Suprapubic skin (tissue), 4 donors: ENCODE results near the gene CITED2. TPM values are rescaled to one million over a fixed set of nuclear protein-coding genes. Genes with fewer than 3 reads are reported as not detected.
"Not testable (repeated sequence)": the region's sequence is repeated elsewhere in the genome, so short reads cannot be mapped to it uniquely, and the experiment has no call there.

ENCODE experiments used
- DNase-seq, 2 donors: peaks; one replicate each; pipeline ENCODE4 v3.0.0-alpha.2; 2019; ENCODE audit warnings: low spot score in 2 of 2
- H3K27ac ChIP-seq: fragments of 200-600 bp; sonication (generic); one replicate; pipeline ENCODE4 v1.5.1; 2019
- H3K27me3 ChIP-seq: fragments of 200-600 bp; sonication (generic); one replicate; pipeline ENCODE4 v1.5.1; 2019
- H3K36me3 ChIP-seq: fragments of 200-600 bp; sonication (generic); one replicate; pipeline ENCODE4 v1.5.1; 2019
- H3K4me1 ChIP-seq: fragments of 200-600 bp; sonication (generic); one replicate; pipeline ENCODE4 v1.5.1; 2019
- H3K4me3 ChIP-seq: fragments of 200-600 bp; sonication (generic); one replicate; pipeline ENCODE4 v1.5.1; 2019; ENCODE audit warnings: mild to moderate bottlenecking
- H3K9me3 ChIP-seq: fragments of 200-600 bp; sonication (generic); one replicate; pipeline ENCODE4 v1.5.1; 2019
- EP300 ChIP-seq: sonication (generic); formaldehyde crosslinking; IDR thresholded peaks from one replicate; pipeline ENCODE4 v1.6.1; 2017; ENCODE audit warnings: antibody characterized with exemption
- POLR2A ChIP-seq, 2 donors: fragments of 450-650 bp; IDR thresholded peaks; one replicate each; pipeline ENCODE4 v1.6.1; 2017; ENCODE audit warnings: antibody characterized with exemption in 2 of 2, mild to moderate bottlenecking in 2 of 2, moderate library complexity in 2 of 2
- POLR2AphosphoS5 ChIP-seq, 3 donors: sonication (generic); formaldehyde crosslinking; IDR thresholded peaks; one replicate each; pipeline ENCODE4 v1.6.1; 2017; ENCODE audit warnings: antibody characterized with exemption in 3 of 3
- WGBS: methylation state at CpG from one replicate; pipeline ENCODE4 v1.1.5; 2018; 5-methylcytosine and 5-hydroxymethylcytosine counted together
- total RNA-seq, 4 donors: library from RNA; depleted of rRNA; stranded (reverse); fragments of >200 nt; gene quantifications; one replicate each; pipeline ENCODE4 v1.1.0, GENCODE V29; 2016
- TF ChIP-seq, protein P1 (sequence below), 2 donors: fragments of 200-600 bp in 1 of 2; fragments of 450-650 bp in 1 of 2; sonication (generic) in 1 of 2; IDR thresholded peaks; one replicate each; pipeline ENCODE4 v1.5.1; 2016 to 2019; ENCODE audit warnings: antibody characterized with exemption in 2 of 2, mild to moderate bottlenecking in 1 of 2, moderate library complexity in 1 of 2

Gene CITED2
- total RNA-seq, 4 donors from 2014 or later = 167 to 239 (median 206) TPM

DNA sequence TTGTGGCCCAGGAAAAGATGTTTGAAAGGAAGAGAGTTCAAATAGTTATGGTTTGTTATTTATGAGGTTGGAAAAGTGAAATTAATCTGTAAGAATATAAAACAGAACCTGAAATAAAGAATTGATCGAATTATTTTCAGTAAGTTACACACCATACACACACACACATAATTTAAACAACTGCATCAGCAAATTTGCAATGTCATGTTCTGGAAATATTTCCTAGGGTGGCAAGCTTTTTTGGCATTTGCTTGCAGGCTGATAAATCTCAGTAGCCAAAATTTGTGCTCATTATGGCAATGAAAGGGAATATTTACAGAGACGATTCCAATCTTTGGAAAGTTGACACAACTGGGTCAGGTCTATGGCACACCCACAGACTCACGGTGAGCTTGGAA lies 9.5 kb downstream of the CITED2 start:
- H3K9me3 ChIP-seq = no peaks in the 10 kb centered on the region
- DNase-seq = no peak
- TF ChIP-seq POLR2A (IDR thresholded peaks at IDR 0.05) (no peak), EP300 (no peak), POLR2AphosphoS5 (IDR thresholded peaks at IDR 0.05) (no peak)
- TF ChIP-seq, protein P1, sequence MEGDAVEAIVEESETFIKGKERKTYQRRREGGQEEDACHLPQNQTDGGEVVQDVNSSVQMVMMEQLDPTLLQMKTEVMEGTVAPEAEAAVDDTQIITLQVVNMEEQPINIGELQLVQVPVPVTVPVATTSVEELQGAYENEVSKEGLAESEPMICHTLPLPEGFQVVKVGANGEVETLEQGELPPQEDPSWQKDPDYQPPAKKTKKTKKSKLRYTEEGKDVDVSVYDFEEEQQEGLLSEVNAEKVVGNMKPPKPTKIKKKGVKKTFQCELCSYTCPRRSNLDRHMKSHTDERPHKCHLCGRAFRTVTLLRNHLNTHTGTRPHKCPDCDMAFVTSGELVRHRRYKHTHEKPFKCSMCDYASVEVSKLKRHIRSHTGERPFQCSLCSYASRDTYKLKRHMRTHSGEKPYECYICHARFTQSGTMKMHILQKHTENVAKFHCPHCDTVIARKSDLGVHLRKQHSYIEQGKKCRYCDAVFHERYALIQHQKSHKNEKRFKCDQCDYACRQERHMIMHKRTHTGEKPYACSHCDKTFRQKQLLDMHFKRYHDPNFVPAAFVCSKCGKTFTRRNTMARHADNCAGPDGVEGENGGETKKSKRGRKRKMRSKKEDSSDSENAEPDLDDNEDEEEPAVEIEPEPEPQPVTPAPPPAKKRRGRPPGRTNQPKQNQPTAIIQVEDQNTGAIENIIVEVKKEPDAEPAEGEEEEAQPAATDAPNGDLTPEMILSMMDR (IDR thresholded peaks at IDR 0.05) = no peak
- peaks cover 21% of the 10 kb centered on the region for H3K4me1 ChIP-seq
- no peaks in the 10 kb centered on the region for H3K27me3 ChIP-seq
- 48% methylated on average over 3 of the region's 3 CpGs for WGBS
- H3K27ac ChIP-seq = no peak overlapping the region
- H3K36me3 ChIP-seq = no peaks in the 10 kb centered on the region
- H3K4me3 ChIP-seq = no peak overlapping the region

DNA sequence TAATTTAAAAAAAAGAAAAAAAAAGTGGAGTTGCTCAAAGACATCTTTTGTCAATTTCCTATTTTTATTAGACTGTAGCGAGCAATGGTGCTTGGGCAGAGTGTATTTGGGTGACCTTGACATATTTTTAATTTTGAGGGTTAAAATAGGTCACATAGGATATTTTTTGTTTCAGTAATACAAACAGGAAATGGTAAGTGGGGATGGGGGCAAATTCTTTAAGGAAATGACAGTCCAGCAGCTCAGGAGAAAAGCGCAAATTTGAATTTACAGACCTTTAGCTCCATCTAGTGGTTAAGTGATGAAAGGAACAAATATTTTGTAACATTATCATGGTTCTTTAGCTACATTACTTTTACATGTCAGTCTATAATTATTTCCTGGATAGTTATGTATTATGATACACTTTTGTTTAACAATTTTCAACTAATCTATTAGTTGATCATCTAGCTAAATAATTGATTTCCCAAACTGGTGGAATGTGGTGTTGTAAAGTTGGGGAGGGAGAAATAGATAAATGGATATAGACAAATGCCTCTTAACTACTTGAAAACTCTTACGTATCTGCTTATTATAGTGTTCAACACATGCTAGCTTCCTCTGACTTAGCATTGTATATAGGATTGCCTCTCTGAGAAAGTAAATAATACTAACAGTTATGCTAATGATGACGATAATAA lies 10.0 kb downstream of the CITED2 start:
- Histone ChIP-seq H3K27ac (no peak overlapping the region), H3K36me3 (no peaks in the 10 kb centered on the region), H3K9me3 (no peaks in the 10 kb centered on the region), H3K27me3 (no peaks in the 10 kb centered on the region), H3K4me1 (peaks cover 16% of the 10 kb centered on the region), H3K4me3 (no peak overlapping the region)
- no peak for DNase-seq
- 43% methylated on average over 4 of the region's 4 CpGs for WGBS
- TF ChIP-seq POLR2AphosphoS5 (IDR thresholded peaks at IDR 0.05) (no peak), POLR2A (IDR thresholded peaks at IDR 0.05) (no peak), EP300 (no peak)
- TF ChIP-seq, protein P1 (IDR thresholded peaks at IDR 0.05) = peak; percentile 39 to 85

DNA sequence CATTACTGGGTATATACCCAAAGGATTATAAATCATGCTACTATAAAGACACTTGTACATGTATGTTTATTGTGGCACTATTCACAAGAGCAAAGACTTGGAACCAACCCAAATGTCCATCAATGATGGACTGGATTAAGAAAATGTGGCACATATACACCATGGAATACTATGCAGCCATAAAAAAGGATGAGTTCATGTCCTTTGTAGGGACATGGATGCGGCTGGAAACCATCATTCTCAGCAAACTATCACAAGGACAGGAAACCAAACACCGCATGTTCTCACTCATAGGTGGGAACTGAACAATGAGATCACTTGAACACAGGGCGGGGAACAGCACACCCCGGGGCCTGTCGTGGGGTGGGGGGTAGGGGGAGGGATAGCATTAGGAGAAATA lies 10.7 kb downstream of the CITED2 start:
- H3K4me1 ChIP-seq, H3K9me3 ChIP-seq, H3K36me3 ChIP-seq, H3K4me3 ChIP-seq, H3K27ac ChIP-seq, H3K27me3 ChIP-seq, DNase-seq: not testable (repeated sequence)
- 92% methylated on average over 5 of the region's 5 CpGs for WGBS

DNA sequence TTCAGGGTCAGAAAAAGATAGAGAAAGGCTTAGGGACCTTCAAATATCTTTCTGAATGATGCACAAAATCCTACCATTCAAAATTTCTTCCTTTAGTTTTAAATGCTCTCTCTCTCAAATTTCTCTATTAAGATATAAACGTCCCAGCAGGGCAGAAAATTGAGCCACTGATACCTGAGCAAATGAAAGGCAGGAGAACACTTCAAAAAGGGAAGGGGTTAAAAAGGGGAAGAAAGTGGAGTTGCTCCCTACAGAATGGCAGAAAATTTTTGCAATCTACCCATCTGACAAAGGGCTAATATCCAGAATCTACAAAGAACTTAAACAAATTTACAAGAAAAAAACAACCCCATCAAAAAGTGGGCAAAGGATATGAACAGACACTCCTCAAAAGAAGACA lies 11.3 kb downstream of the CITED2 start:
- H3K36me3 ChIP-seq, DNase-seq: not testable (repeated sequence)

DNA sequence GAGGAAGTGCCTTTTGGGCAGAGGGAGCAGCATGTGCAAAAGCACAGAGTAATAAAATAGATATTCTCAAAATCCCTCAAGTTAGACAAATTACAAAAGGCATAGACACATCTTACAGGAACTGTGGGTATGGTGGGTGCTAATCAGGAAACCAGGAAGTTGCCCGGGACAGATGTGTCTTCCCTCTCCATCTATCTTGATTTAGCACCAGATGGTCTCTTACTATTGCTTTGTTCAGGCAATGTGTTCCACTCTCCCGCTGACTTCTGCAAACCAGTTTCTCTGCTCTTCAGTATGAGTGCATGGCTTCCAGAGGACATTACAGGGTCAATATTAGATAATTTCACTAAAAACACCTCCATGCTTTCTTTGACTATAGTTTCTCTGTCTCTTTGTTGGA lies 13.2 kb downstream of the CITED2 start:
- 62% methylated on average over 2 of the region's 2 CpGs for WGBS
- no peak for TF ChIP-seq POLR2A (IDR thresholded peaks at IDR 0.05)
- TF ChIP-seq EP300 = no peak
- TF ChIP-seq, protein P1 (IDR thresholded peaks at IDR 0.05) = no peak
- TF ChIP-seq POLR2AphosphoS5 (IDR thresholded peaks at IDR 0.05) = no peak
- Histone ChIP-seq H3K36me3 (no peaks in the 10 kb centered on the region), H3K27me3 (no peaks in the 10 kb centered on the region), H3K27ac (no peak overlapping the region), H3K4me3 (no peak overlapping the region), H3K4me1 (no peaks in the 10 kb centered on the region), H3K9me3 (no peaks in the 10 kb centered on the region)
- DNase-seq = no peak

More for the DNA sequence above, 11.3 kb downstream of the CITED2 start:
- H3K4me3 ChIP-seq, H3K4me1 ChIP-seq, H3K9me3 ChIP-seq, H3K27me3 ChIP-seq, H3K27ac ChIP-seq: not testable (repeated sequence)
- 94% methylated on average over 1 of the region's 1 CpG for WGBS

DNA sequence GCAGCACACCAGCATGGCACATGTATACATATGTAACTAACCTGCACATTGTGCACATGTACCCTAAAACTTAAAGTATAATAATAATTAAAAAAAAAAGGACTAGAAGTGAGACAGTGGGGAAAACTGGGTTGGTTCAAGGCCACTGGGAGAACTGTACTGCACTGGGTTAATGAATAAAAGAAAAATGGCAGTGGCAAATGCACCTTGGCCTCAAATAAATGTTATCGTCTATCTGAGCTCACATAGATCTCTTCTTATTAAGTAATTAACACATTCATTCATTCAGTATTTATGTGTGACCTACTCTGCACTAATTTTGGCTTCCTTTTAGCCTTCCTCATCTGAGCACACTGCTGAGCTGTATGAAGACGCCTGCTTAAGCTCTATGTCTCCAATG lies 17.5 kb downstream of the CITED2 start:
- TF ChIP-seq, protein P1 (IDR thresholded peaks at IDR 0.05) = no peak
- no peak for TF ChIP-seq EP300
- no peak for TF ChIP-seq POLR2A (IDR thresholded peaks at IDR 0.05)
- TF ChIP-seq POLR2AphosphoS5 (IDR thresholded peaks at IDR 0.05) = no peak
- 94% methylated on average over 2 of the region's 2 CpGs for WGBS

More for the DNA sequence above, 17.5 kb downstream of the CITED2 start:
- no peaks in the 10 kb centered on the region for H3K4me1 ChIP-seq
- H3K27ac ChIP-seq = no peak overlapping the region
- DNase-seq = no peak
- no peaks in the 10 kb centered on the region for H3K36me3 ChIP-seq
- no peak overlapping the region for H3K4me3 ChIP-seq
- no peaks in the 10 kb centered on the region for H3K27me3 ChIP-seq
- H3K9me3 ChIP-seq = no peaks in the 10 kb centered on the region
